GM12801 (cell line): ENCODE results near the gene SV2A.

Source experiments
- TF ChIP-seq, protein P1 (sequence below): IDR thresholded peaks from one replicate; pipeline ENCODE4 v1.5.1; 2011; ENCODE audit warnings: control low read depth; ENCODE audit not compliant: insufficient read length; ENCODE audit errors: extremely low read depth

Gene SV2A

DNA sequence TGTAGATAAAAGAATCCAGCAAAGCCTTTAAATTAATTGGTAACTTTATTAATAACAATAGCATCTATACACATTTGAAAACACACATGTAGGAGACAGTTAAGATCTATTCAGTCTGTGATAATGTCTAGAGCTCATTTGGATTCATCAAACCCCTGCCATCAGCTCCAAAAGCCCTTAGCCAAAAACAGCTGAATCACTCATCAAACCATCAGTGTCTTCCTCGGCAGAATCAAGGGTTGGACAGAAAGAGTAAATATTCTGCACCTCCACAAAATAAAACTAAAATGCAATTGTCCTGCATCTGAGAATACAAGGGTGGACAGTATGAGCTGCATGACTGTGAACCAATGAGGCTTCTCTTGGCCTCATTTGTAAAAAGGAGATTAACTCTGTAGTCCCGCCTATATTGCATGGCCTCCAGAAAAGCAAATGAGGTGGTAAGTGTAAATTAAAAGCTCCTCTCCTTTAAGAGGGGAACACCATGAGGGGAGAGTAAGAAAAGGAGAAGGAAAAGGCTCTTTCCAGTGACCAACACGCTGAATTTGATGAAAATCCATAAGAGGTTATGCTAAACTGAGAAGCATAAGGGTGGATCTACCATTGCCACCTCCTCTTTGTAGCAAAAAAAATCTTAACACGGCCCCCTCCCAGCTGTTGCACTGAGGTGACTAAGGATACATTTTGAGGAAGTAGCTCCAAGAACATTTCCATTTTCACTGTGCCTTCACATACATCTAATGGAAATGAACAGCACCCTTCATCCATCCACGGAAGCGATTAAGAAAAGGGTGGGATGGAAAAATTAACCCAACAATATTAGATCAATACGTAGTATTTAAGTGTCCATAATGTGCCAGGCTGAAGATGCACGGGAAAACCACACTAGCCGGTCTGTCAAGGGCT is 33.0 kb downstream of the SV2A start:
- TF ChIP-seq, protein P1, sequence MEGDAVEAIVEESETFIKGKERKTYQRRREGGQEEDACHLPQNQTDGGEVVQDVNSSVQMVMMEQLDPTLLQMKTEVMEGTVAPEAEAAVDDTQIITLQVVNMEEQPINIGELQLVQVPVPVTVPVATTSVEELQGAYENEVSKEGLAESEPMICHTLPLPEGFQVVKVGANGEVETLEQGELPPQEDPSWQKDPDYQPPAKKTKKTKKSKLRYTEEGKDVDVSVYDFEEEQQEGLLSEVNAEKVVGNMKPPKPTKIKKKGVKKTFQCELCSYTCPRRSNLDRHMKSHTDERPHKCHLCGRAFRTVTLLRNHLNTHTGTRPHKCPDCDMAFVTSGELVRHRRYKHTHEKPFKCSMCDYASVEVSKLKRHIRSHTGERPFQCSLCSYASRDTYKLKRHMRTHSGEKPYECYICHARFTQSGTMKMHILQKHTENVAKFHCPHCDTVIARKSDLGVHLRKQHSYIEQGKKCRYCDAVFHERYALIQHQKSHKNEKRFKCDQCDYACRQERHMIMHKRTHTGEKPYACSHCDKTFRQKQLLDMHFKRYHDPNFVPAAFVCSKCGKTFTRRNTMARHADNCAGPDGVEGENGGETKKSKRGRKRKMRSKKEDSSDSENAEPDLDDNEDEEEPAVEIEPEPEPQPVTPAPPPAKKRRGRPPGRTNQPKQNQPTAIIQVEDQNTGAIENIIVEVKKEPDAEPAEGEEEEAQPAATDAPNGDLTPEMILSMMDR = no peak

GRCh38 chr1:149883598-149884247 is 33.9 kb downstream of the SV2A start:
- TF ChIP-seq, protein P1 = no peak

DNA sequence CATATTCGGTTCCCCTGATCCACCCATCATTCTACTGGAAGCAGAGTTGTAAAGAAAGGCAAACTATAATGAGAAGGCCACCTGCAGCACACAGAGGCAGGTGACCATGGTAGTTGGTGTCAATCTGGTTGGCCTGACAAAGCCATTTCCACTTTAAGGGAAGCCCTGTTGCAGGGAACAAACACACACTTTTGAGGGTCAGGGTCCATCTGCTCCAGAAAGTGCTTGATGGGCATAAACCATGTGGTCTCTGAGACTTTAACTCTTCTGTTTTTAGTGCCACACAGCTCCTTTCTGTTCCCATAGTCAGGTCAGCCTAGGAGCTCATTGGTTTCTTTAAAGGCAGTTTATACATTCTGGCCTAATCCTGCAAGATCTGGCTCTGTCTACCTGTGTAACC is 35.8 kb downstream of the SV2A start:
- TF ChIP-seq, protein P1 = no peak

DNA sequence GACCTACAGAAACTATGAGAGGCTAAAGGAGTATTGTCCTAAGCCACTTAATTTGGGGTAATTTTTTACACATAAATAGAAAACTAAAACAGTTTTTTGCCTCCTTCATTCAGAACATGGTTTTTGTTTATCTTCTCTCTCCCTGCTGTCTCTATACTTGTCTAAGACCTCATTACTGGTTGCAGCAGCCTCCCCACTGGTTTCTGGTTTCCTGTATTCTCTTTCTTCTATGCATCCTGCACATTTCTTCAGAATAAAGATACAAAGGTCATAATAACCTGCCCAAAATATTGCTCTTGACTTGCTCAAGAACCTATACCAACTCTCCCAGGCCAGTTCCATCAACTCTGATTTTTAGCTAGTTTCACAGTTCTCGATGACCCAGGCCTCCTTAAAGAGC is 38.1 kb downstream of the SV2A start:
- TF ChIP-seq, protein P1 = no peak

GRCh38 chr1:149877211-149877946 is 40.3 kb downstream of the SV2A start:
- TF ChIP-seq, protein P1 = no peak
